Esophagus muscularis mucosa (tissue), 4 donors: Measurements from ENCODE around the gene CYLD. TPM values are rescaled to one million over a fixed set of nuclear protein-coding genes. Genes with fewer than 3 reads are reported as not detected.

Experiments
- DNase-seq: peaks from one replicate; pipeline ENCODE4 v3.0.0-alpha.2; 2017; ENCODE audit errors: extremely low spot score
- H3K27ac ChIP-seq, 4 donors: fragments of 200-600 bp; sonication (generic); replicated peaks in 1 of 4; 1 replicate in 3 of 4; 2 replicates in 1 of 4; pipeline ENCODE4 v1.5.1; 2016 to 2019; ENCODE audit warnings: mild to moderate bottlenecking in 1 of 4
- H3K27me3 ChIP-seq, 4 donors: fragments of 200-600 bp; sonication (generic); one replicate each; pipeline versions ENCODE4 v1.5.1 to v1.6.0; 2016 to 2019
- H3K36me3 ChIP-seq, 4 donors: fragments of 200-600 bp; sonication (generic); one replicate each; pipeline ENCODE4 v1.5.1; 2016 to 2019
- H3K4me1 ChIP-seq, 4 donors: fragments of 200-600 bp; sonication (generic); one replicate each; pipeline ENCODE4 v1.5.1; 2016 to 2019
- H3K4me3 ChIP-seq, 4 donors: fragments of 200-600 bp; sonication (generic); 1 replicate in 2 of 4; 2 replicates in 2 of 4; pipeline ENCODE4 v1.5.1; 2016 to 2019; ENCODE audit warnings: mild to moderate bottlenecking in 4 of 4, moderate library complexity in 1 of 4
- H3K9me3 ChIP-seq, 4 donors: fragments of 200-600 bp; sonication (generic); 1 replicate in 3 of 4; 2 replicates in 1 of 4; pipeline ENCODE4 v1.5.1; 2016 to 2019
- EP300 ChIP-seq: sonication (generic); formaldehyde crosslinking; IDR thresholded peaks from one replicate; pipeline ENCODE4 v1.6.1; 2017; ENCODE audit warnings: antibody characterized with exemption
- POLR2A ChIP-seq: fragments of 450-650 bp; IDR thresholded peaks from one replicate; pipeline ENCODE4 v1.6.1; 2017; ENCODE audit warnings: antibody characterized with exemption, moderate library complexity, mild to moderate bottlenecking, low read depth
- POLR2AphosphoS5 ChIP-seq, 2 donors: sonication (generic); formaldehyde crosslinking; IDR thresholded peaks; one replicate each; pipeline ENCODE4 v1.6.1; 2017; ENCODE audit warnings: antibody characterized with exemption in 2 of 2
- WGBS: methylation state at CpG from one replicate; pipeline ENCODE4 v1.1.5; 2018; 5-methylcytosine and 5-hydroxymethylcytosine counted together
- intact Hi-C: fragments of 100-400 bp; cut with DNase I; formaldehyde crosslinking; loops from one replicate; pipeline ENCODE4 v1.15.1; 2023
- total RNA-seq, 4 donors: library from RNA; depleted of rRNA; stranded (reverse); fragments of >200 nt; gene quantifications; one replicate each; pipeline versions ENCODE4 v1.1.0 to v1.2.1, GENCODE V29; 2016
- TF ChIP-seq, protein P1 (sequence below), 3 experiments: fragments of 200-600 bp in 2 of 3; fragments of 450-650 bp in 1 of 3; sonication (generic) in 2 of 3; IDR thresholded peaks; one replicate each; pipeline ENCODE4 v1.5.1; 2017 to 2019; ENCODE audit warnings: antibody characterized with exemption in 3 of 3, mild to moderate bottlenecking in 2 of 3, moderate library complexity in 1 of 3

CYLD gene
- total RNA-seq, 4 donors from 2014 or later: 40.1 to 46.4 (median 40.8) TPM

DNA sequence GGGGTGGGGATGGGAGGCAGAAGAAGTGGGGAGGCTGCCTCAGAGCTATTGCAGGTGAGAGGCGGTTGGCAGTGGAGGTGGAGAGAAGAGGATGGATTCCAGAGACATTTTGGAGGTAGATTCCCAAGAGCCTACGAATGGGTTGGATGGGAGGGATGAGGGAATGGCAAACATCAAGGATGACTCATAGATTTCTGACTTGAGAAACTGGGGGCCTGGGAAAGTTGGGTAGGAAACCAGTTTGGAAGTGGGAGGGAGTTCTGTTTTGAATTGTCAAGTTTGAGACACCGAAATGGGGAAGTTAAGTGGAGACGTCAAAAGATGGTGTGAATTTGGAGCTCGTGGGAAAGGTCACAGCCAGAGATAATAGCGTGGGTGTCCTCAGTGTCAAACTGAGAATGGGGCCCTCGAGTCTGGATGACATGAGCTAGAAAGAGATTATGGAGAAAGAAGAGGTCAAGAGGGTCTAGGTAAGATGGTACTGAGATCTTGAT is 6.2 kb upstream of the CYLD start:
- TF ChIP-seq POLR2A (no peak), EP300 (no peak), POLR2AphosphoS5 (IDR thresholded peaks at IDR 0.05) (no peak)
- TF ChIP-seq, protein P1, sequence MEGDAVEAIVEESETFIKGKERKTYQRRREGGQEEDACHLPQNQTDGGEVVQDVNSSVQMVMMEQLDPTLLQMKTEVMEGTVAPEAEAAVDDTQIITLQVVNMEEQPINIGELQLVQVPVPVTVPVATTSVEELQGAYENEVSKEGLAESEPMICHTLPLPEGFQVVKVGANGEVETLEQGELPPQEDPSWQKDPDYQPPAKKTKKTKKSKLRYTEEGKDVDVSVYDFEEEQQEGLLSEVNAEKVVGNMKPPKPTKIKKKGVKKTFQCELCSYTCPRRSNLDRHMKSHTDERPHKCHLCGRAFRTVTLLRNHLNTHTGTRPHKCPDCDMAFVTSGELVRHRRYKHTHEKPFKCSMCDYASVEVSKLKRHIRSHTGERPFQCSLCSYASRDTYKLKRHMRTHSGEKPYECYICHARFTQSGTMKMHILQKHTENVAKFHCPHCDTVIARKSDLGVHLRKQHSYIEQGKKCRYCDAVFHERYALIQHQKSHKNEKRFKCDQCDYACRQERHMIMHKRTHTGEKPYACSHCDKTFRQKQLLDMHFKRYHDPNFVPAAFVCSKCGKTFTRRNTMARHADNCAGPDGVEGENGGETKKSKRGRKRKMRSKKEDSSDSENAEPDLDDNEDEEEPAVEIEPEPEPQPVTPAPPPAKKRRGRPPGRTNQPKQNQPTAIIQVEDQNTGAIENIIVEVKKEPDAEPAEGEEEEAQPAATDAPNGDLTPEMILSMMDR (IDR thresholded peaks at IDR 0.05): no peak
- Histone ChIP-seq H3K36me3 (no peaks in the 10 kb centered on the region), H3K27me3 (no peaks in the 10 kb centered on the region), H3K4me1 (peaks cover 0 to 12% (median 6%) of the 10 kb centered on the region in 4 donors), H3K27ac (no peak overlapping the region), H3K4me3 (no peak overlapping the region), H3K9me3 (no peaks in the 10 kb centered on the region)
- DNase-seq: peak; percentile 34
- 71% methylated on average over 7 of the region's 7 CpGs for WGBS
- intact Hi-C loops: no loop called here

DNA sequence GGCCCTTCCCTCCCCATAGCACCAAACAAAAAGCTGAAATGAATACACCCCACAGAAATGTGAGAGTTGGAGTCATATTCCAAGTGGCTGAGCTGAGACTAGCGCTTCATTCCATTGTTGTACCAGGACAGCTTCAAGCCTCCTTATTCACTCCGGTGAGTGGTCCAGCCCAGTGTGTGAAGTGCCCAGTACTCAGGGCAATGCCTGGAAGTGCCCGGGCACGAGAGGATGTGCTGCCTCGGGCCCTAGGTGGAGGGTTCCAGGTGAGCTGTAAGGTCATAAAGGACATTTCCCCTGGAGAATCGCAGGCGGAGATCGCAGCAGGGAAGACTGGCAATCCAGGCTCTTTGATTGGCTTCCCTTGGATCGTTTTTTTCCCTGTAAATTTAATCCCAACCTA is 5.4 kb upstream of the CYLD start:
- peaks cover 0 to 15% (median 11%) of the 10 kb centered on the region in 4 donors for H3K4me1 ChIP-seq
- H3K27me3 ChIP-seq: no peaks in the 10 kb centered on the region

DNA sequence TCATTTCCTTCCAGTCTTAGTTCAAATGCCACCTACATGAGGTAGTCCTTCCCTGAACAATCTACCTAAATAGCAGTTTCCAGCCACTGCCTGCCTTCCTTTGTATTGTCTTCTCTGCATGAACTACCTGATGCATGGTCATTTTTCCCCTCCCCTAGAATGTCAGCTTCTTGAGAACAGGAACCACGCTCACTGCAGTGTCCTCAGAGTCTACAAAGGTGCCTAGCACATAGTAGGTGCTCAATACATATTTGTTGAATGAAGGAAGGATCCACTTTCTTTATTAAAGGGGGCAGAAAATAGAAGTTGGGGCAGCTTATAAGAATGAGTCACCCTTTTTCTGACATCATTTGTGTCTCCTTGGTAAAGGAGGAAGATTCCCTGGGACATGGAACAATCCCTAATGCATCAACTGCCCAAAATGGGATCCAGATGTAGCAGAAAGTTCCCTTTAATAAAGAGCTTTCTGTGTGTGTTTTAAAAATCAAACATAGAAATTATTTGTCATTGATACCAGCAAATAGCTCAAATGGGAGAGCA is 4.4 kb upstream of the CYLD start:
- DNase-seq: peak; percentile 34
- Histone ChIP-seq H3K36me3 (no peaks in the 10 kb centered on the region), H3K4me3 (no peak overlapping the region), H3K4me1 (peaks cover 0 to 8% (median 6%) of the 10 kb centered on the region in 4 donors), H3K27me3 (no peaks in the 10 kb centered on the region), H3K9me3 (no peaks in the 10 kb centered on the region), H3K27ac (no peak overlapping the region)
- no peak for TF ChIP-seq POLR2AphosphoS5 (IDR thresholded peaks at IDR 0.05)
- TF ChIP-seq EP300: no peak
- no peak for TF ChIP-seq POLR2A
- TF ChIP-seq, protein P1 (IDR thresholded peaks at IDR 0.05): no peak
- whole genome bisulfite sequencing: 78% methylated on average over 1 of the region's 1 CpG
- intact Hi-C loops: no loop called here

More for the DNA sequence above, 5.4 kb upstream of the CYLD start:
- TF ChIP-seq, protein P1 (IDR thresholded peaks at IDR 0.05): no peak
- TF ChIP-seq POLR2A (no peak), POLR2AphosphoS5 (IDR thresholded peaks at IDR 0.05) (no peak), EP300 (no peak)
- H3K9me3 ChIP-seq: no peaks in the 10 kb centered on the region
- 88% methylated on average over 8 of the region's 9 CpGs for WGBS
- intact Hi-C loops: no loop called here
- H3K27ac ChIP-seq: no peak overlapping the region
- no peak overlapping the region for H3K4me3 ChIP-seq
- no peaks in the 10 kb centered on the region for H3K36me3 ChIP-seq
- DNase-seq: peak; percentile 62

DNA sequence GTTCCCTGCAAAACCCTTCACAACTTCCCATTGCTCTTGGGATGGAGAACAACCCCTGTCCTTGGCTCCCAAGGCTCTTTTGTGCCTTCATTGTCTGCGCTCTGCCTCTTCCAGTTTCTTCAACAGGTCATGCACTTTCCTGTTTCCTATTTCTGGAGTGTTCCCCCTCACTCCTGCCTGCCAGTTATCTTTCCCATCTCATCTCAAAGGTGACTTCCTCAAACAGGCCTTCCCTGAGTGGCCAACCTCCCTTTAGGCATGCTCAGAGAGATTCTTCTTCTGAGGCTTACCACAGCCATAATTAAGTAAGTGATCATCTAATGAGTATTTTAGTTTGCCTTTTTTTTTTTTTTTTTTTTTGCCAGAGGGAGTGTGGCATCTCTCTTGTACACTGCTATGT is 2.9 kb upstream of the CYLD start:
- Histone ChIP-seq H3K27ac (no peak overlapping the region), H3K4me3 (no peak overlapping the region), H3K9me3 (no peaks in the 10 kb centered on the region), H3K27me3 (no peaks in the 10 kb centered on the region), H3K36me3 (no peaks in the 10 kb centered on the region), H3K4me1 (peaks cover 12 to 23% (median 20%) of the 10 kb centered on the region in 4 donors)
- TF ChIP-seq POLR2A (no peak), POLR2AphosphoS5 (IDR thresholded peaks at IDR 0.05) (no peak), EP300 (no peak)
- TF ChIP-seq, protein P1 (IDR thresholded peaks at IDR 0.05): no peak
- peak; percentile 21 for DNase-seq
- intact Hi-C loops: no loop called here
- 93% methylated on average over 1 of the region's 1 CpG for WGBS

DNA sequence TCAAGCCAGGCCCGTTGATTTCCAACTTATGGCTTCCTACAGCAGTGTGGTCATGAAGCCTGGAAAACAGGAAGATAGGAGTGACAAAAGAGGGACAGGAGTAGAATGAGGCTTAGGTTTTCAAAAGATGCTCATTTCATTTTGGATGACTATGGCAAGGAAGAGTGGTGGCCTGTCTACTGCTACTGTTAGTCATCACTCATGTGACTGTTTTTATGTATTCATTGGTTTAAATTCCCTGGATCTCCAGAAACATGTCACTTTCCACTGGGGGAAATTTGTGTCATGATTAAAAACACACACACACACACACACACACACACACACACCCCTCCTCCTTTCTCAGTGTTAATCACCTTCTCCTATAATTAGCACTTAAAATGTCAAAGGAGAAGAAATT is 1.1 kb upstream of the CYLD start:
- H3K4me1 ChIP-seq: peaks cover 12 to 40% (median 36%) of the 10 kb centered on the region in 4 donors
- H3K36me3 ChIP-seq: peaks cover 0 to under 1% (median 0%) of the 10 kb centered on the region in 4 donors
- H3K27me3 ChIP-seq: no peaks in the 10 kb centered on the region
- DNase-seq: no peak
- peak overlapping the region; percentile 84 to 96 (median 94) for H3K27ac ChIP-seq
- intact Hi-C loops: loop anchor here (5.0 to 10.0 kb wide), 2 partner anchors 46 to 373 kb away; partner anchors contain the start of genes BRD7 and NOD2
- peak overlapping the region in 2 of 4 donors; percentile 99 for H3K4me3 ChIP-seq
- TF ChIP-seq POLR2A (no peak), POLR2AphosphoS5 (IDR thresholded peaks at IDR 0.05) (no peak), EP300 (no peak)
- H3K9me3 ChIP-seq: no peaks in the 10 kb centered on the region
- 73% methylated on average over 1 of the region's 1 CpG for WGBS
